Stimulated activated CD4-positive, alpha-beta T cell treated with anti-CD3 and anti-CD28 coated beads, Interleukin-15, amount 100 ng/mL, for 48 hours (primary cell): ENCODE results near the gene MTMR3.
"Not testable (repeated sequence)": the region's sequence is repeated elsewhere in the genome, so short reads cannot be mapped to it uniquely, and the experiment has no call there.

ENCODE experiments used
- DNase-seq, 2 donors: peaks; one replicate each; pipeline ENCODE4 v3.0.0-alpha.2; 2020; ENCODE audit warnings: low read depth in 2 of 2

MTMR3 gene

GRCh38 chr22:30054067-30054763, 171.2 kb downstream of the MTMR3 start:
- DNase-seq: no peak

- DNase-seq: no peak
Measured at GRCh38 chr22:30054764-30055069, 171.7 kb downstream of the MTMR3 start.

GRCh38 chr22:30056015-30056414, 173.0 kb downstream of the MTMR3 start:
- no peak for DNase-seq

GRCh38 chr22:30057375-30057774, 174.4 kb downstream of the MTMR3 start:
- DNase-seq: no peak

GRCh38 chr22:30059346-30060020, 176.5 kb downstream of the MTMR3 start:
- DNase-seq: not testable (repeated sequence)

GRCh38 chr22:30061094-30061493, 178.1 kb downstream of the MTMR3 start:
- not testable (repeated sequence) for DNase-seq

- DNase-seq: no peak
Measured at GRCh38 chr22:30062259-30062658, 179.3 kb downstream of the MTMR3 start.

GRCh38 chr22:30062950-30063349, 180.0 kb downstream of the MTMR3 start:
- no peak for DNase-seq

- DNase-seq: no peak
Measured at GRCh38 chr22:30064172-30064571, 181.2 kb downstream of the MTMR3 start.

- no peak for DNase-seq
Measured at GRCh38 chr22:30073743-30074142, 190.8 kb downstream of the MTMR3 start.

- DNase-seq: no peak
Measured at GRCh38 chr22:30074147-30074546, 191.2 kb downstream of the MTMR3 start.

GRCh38 chr22:30074994-30075393, 192.0 kb downstream of the MTMR3 start:
- DNase-seq: no peak

- no peak for DNase-seq
Measured at GRCh38 chr22:30077279-30077880, 194.4 kb downstream of the MTMR3 start.

- peak in 1 of 2 donors; percentile 8 for DNase-seq
Measured at GRCh38 chr22:30078320-30079311, 195.6 kb downstream of the MTMR3 start.

- DNase-seq: no peak
Measured at GRCh38 chr22:30079952-30080533, 197.1 kb downstream of the MTMR3 start, which contains the start of gene HORMAD2. TSS of gene HORMAD2 (plus strand) at chr22:30080464. CDS start at chr22:30093953, 13,489 bp downstream.
